PC-3 (cell line): ENCODE measurements around the gene LHX4. TPM values are rescaled to one million over a fixed set of nuclear protein-coding genes. Genes with fewer than 3 reads are reported as not detected.

Experiments used
- ATAC-seq: fragments of 200-7000 bp; cut with Tn5 transposase; 2 replicates; pipeline ENCODE4 v1.9.1; 2020; ENCODE audit warnings: mild to moderate bottlenecking, moderate library complexity
- BruUV-seq: library from RNA; stranded (reverse); fragments of 400-500 nt; replicated peaks from 2 replicates; lab custom pipeline; 2021; lab: Mats Ljungman, UMichigan
- CTCF ChIA-PET: fragments of 300-600 bp; sonication (Branson Sonifier 250); formaldehyde crosslinking; loops from one replicate; lab custom pipeline; 2022; ENCODE audit warnings: antibody characterized with exemption; lab: Charles Lee
- POLR2A ChIA-PET: fragments of 300-600 bp; sonication (Branson Sonifier 250); formaldehyde crosslinking; loops from one replicate; lab custom pipeline; 2022; ENCODE audit warnings: antibody characterized with exemption; ENCODE audit not compliant: unreplicated experiment; lab: Charles Lee
- DNase-seq: peaks from one replicate; pipeline ENCODE4 v3.0.0-alpha.2; 2015
- H2AFZ ChIP-seq: fragments of 300-600 bp; sonication (generic); 2 replicates; pipeline ENCODE4 v1.6.0; 2016; ENCODE audit warnings: antibody characterized with exemption, low read length
- H3F3A ChIP-seq: fragments of 300-600 bp; sonication (generic); one replicate; pipeline ENCODE4 v1.6.0; 2017; ENCODE audit warnings: antibody characterized with exemption, low read length, control low read depth, mild to moderate bottlenecking; ENCODE audit not compliant: unreplicated experiment
- H3K27ac ChIP-seq: fragments of 300-600 bp; sonication (generic); 2 replicates; pipeline ENCODE4 v1.5.1; 2016; ENCODE audit warnings: mild to moderate bottlenecking, low read length
- H3K27me3 ChIP-seq: fragments of 300-600 bp; sonication (generic); 2 replicates; pipeline ENCODE4 v1.6.1; 2016; ENCODE audit warnings: low read length, mixed read lengths
- H3K36me3 ChIP-seq: fragments of 300-600 bp; sonication (generic); 2 replicates; pipeline ENCODE4 v1.6.1; 2016; ENCODE audit warnings: low read depth, mixed run types, low read length, mixed read lengths
- H3K4me1 ChIP-seq: fragments of 300-600 bp; sonication (generic); 2 replicates; pipeline ENCODE4 v1.5.1; 2016; ENCODE audit warnings: low read length; ENCODE audit not compliant: insufficient read depth
- H3K4me2 ChIP-seq: fragments of 300-600 bp; sonication (generic); 2 replicates; pipeline ENCODE4 v1.6.0; 2016; ENCODE audit warnings: low read length
- H3K4me3 ChIP-seq: fragments of 300-600 bp; sonication (generic); 2 replicates; pipeline ENCODE4 v1.5.1; 2016; ENCODE audit warnings: mild to moderate bottlenecking, low read length, mixed read lengths
- H3K79me2 ChIP-seq: fragments of 300-600 bp; sonication (generic); 2 replicates; pipeline ENCODE4 v1.6.1; 2017; ENCODE audit warnings: low read length, mixed read lengths
- H3K9ac ChIP-seq: fragments of 300-600 bp; sonication (generic); 2 replicates; pipeline ENCODE4 v1.6.0; 2016; ENCODE audit warnings: mild to moderate bottlenecking, low read length
- H3K9me2 ChIP-seq: fragments of 300-600 bp; sonication (generic); replicated peaks from 2 replicates; pipeline ENCODE4 v1.6.1; 2016; ENCODE audit warnings: mixed run types, low read length, mixed read lengths
- H3K9me3 ChIP-seq: fragments of 300-600 bp; sonication (generic); 2 replicates; pipeline ENCODE4 v1.6.1; 2016; ENCODE audit warnings: low read length, mixed read lengths
- H4K20me1 ChIP-seq: fragments of 300-600 bp; sonication (generic); 2 replicates; pipeline ENCODE4 v1.6.1; 2016; ENCODE audit warnings: low read length, mixed read lengths
- EZH2 ChIP-seq: fragments of 300-600 bp; sonication (generic); IDR thresholded peaks from one replicate; pipeline ENCODE4 v1.6.1; 2017; ENCODE audit warnings: antibody characterized with exemption, mild to moderate bottlenecking, low read length; ENCODE audit not compliant: unreplicated experiment
- EZH2phosphoT487 ChIP-seq: fragments of 300-600 bp; sonication (generic); IDR thresholded peaks from 2 replicates; pipeline ENCODE4 v1.6.1; 2018; ENCODE audit warnings: mild to moderate bottlenecking, antibody characterized with exemption, low read length, borderline replicate concordance
- intact Hi-C: fragments of 100-400 bp; cut with micrococcal nuclease; formaldehyde crosslinking; loops from 2 replicates; pipeline ENCODE4 v1.9.0; 2023
- total RNA-seq: library from RNA; depleted of rRNA; stranded (reverse); fragments of >200 nt; gene quantifications from 2 replicates; pipeline ENCODE4 v1.2.3, GENCODE V29; 2014
- TF ChIP-seq, protein P1 (sequence below): fragments of 300-600 bp; sonication (generic); conservative IDR thresholded peaks from 2 replicates; pipeline ENCODE4 v1.5.1; 2017; ENCODE audit warnings: antibody characterized with exemption, low read depth, mild to moderate bottlenecking, low read length

Gene LHX4
- total RNA-seq, 1 experiment from 2014 or later = 0.04 TPM

DNA sequence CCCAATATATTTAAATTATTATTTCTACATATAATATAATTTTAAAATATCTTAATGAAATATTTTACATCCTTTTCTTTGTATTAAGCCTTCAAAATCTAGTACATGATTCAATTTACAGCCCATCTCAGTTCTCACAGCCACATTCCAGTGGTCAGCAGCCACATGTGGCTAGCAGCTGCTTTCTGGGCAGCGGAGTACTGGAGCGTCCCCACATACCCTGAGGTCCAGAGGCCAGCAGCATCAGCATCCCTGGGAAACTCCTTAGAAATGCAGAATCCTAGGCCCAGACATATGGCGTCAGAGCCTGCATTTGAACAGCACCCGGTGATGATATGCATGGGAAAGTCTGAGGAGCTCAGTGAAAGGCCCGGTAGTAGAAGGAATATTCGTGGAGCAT lies 8.6 kb upstream of the LHX4 start:
- Histone ChIP-seq H3K79me2 (no peaks in the 10 kb centered on the region), H4K20me1 (no peaks in the 10 kb centered on the region), H3K36me3 (no peaks in the 10 kb centered on the region), H2AFZ (no peak overlapping the region), H3F3A (no peaks in the 10 kb centered on the region), H3K27me3 (0 out of 2 replicates have a peak, but pooled peaks cover 8% of the 10 kb centered on the region), H3K4me1 (no peaks in the 10 kb centered on the region), H3K9me3 (no peaks in the 10 kb centered on the region), H3K9ac (no peak overlapping the region), H3K4me3 (no peak overlapping the region), H3K9me2 (no peaks in the 10 kb centered on the region), H3K4me2 (no peak overlapping the region), H3K27ac (no peak overlapping the region)
- BruUV-seq = no TSS peak
- CTCF ChIA-PET = no interaction called here
- ATAC-seq = no peak
- intact Hi-C loops = no loop called here
- POLR2A ChIA-PET = no interaction called here
- TF ChIP-seq EZH2phosphoT487 (no peak), EZH2 (no peak)
- TF ChIP-seq, protein P1, sequence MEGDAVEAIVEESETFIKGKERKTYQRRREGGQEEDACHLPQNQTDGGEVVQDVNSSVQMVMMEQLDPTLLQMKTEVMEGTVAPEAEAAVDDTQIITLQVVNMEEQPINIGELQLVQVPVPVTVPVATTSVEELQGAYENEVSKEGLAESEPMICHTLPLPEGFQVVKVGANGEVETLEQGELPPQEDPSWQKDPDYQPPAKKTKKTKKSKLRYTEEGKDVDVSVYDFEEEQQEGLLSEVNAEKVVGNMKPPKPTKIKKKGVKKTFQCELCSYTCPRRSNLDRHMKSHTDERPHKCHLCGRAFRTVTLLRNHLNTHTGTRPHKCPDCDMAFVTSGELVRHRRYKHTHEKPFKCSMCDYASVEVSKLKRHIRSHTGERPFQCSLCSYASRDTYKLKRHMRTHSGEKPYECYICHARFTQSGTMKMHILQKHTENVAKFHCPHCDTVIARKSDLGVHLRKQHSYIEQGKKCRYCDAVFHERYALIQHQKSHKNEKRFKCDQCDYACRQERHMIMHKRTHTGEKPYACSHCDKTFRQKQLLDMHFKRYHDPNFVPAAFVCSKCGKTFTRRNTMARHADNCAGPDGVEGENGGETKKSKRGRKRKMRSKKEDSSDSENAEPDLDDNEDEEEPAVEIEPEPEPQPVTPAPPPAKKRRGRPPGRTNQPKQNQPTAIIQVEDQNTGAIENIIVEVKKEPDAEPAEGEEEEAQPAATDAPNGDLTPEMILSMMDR = no peak
- DNase-seq = no peak

DNA sequence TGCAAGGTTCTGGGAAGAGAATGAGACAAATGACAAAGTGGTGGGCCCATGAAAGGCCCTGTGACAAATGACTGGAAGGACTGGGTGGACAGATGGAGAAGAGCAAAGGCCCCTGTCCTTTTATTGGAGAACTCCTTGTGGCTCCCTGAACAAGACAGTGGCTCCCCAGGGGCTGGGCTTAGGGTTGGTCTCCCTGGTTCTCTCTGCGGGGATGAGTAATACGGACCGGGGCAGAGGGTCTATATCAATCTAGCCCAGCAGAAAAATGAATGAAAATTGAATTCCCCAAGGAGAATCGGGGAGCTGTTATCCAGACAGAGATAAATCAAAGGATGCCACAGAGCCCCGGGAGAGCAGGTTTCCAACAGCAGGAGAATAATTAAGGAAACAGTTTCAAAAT lies 5.2 kb upstream of the LHX4 start:
- BruUV-seq = no TSS peak
- Histone ChIP-seq H3K4me3 (no peak overlapping the region), H3K27me3 (peaks cover 36% of the 10 kb centered on the region), H3K9ac (no peak overlapping the region), H3F3A (no peaks in the 10 kb centered on the region), H3K36me3 (no peaks in the 10 kb centered on the region), H4K20me1 (no peaks in the 10 kb centered on the region), H2AFZ (no peak overlapping the region), H3K9me3 (no peaks in the 10 kb centered on the region), H3K79me2 (no peaks in the 10 kb centered on the region), H3K27ac (no peak overlapping the region), H3K9me2 (no peaks in the 10 kb centered on the region), H3K4me1 (peaks cover 7% of the 10 kb centered on the region; the same call in 1 of the 2 replicates), H3K4me2 (no peak overlapping the region)
- TF ChIP-seq EZH2 = no peak
- TF ChIP-seq, protein P1 = no peak
- no peak for TF ChIP-seq EZH2phosphoT487
- ChIA-PET CTCF (no interaction called here), POLR2A (no interaction called here)
- DNase-seq (no peak), ATAC-seq (no peak)
- intact Hi-C loops = no loop called here

DNA sequence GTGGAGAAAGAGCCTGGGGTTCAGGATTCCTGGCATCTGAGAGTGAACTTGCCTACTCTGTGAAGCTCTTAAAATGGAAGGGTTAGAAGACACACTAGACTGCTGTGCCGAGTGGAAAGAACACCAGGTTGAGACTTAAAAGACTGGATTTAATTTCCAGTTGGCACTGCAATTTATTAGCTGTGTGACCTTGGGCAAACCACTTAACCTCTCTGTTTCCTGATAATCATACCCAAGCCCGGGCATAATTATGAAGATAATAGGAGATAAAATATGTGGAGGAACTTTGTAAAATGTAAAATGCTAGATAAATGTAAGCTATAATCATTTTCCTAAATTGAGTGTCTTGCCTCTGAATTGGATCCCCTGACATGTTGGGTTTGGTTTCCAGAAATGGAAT lies 4.7 kb upstream of the LHX4 start:
- POLR2A ChIA-PET = no interaction called here
- Histone ChIP-seq H3K27me3 (peaks cover 36% of the 10 kb centered on the region), H3K4me1 (peaks cover 7% of the 10 kb centered on the region; the same call in 1 of the 2 replicates), H3K9ac (no peak overlapping the region), H2AFZ (no peak overlapping the region), H3K9me2 (no peaks in the 10 kb centered on the region), H3K36me3 (no peaks in the 10 kb centered on the region), H3K4me2 (no peak overlapping the region), H3K79me2 (no peaks in the 10 kb centered on the region), H3K9me3 (no peaks in the 10 kb centered on the region), H3K27ac (no peak overlapping the region), H3K4me3 (no peak overlapping the region), H3F3A (no peaks in the 10 kb centered on the region), H4K20me1 (no peaks in the 10 kb centered on the region)
- CTCF ChIA-PET = no interaction called here
- BruUV-seq = no TSS peak
- TF ChIP-seq EZH2phosphoT487 = no peak
- TF ChIP-seq, protein P1 = no peak
- TF ChIP-seq EZH2 = no peak
- no peak for DNase-seq
- intact Hi-C loops = no loop called here
- ATAC-seq = no peak
